Measurements from ENCODE around the gene LRG1. TPM values are rescaled to one million over a fixed set of nuclear protein-coding genes. Genes with fewer than 3 reads are reported as not detected.
"Not testable (repeated sequence)": the region's sequence is repeated elsewhere in the genome, so short reads cannot be mapped to it uniquely, and the experiment has no call there.

The LRG1 gene
- total RNA-seq, 1 donor from 2014 or later = 0.09 TPM

DNA sequence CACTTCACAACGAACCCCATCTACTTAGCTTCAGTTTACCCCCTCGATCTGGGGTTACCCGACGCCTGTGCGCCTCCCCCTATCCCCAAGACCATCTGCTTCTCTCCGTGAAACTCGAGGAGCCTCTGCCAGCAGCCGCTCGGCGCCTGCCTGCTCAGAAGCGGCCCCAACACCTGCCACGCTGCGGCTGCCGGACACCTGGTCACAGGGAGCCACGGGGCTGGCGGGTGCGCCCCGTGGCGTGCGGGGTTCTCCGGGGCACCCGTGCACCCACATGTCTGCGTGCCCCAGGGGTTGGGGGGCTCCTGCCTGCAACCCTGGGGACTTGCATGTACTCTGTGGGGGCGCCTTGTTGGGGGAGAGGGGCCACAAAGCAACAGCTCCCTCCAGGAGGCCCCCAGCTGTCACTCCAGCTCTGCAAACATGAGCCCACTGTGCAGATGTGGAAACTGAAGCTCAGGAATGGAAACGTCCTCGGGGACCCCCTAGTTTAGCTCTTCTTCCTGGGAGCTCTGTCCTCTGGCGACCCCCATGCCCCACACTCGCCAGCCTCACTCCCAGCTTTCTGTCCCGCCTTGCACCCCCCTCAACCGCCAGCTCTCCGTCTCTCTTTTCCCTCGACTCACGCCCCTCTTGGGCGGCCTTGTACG, 26.7 kb upstream of the LRG1 start:
- Mint-ChIP-seq H3K27ac (ENCODE audit: unreplicated experiment) (no peak overlapping the region), H3K4me1 (peaks cover 5% of the 10 kb centered on the region), H3K36me3 (ENCODE audit: low read depth) (no peaks in the 10 kb centered on the region), H3K9me3 (no peaks in the 10 kb centered on the region), H3K4me3 (no peak overlapping the region), H3K27me3 (ENCODE audit: low read depth) (no peaks in the 10 kb centered on the region)
- DNase-seq (ENCODE audit: low read depth, low spot score) = no peak
- TF ChIP-seq, protein P1, sequence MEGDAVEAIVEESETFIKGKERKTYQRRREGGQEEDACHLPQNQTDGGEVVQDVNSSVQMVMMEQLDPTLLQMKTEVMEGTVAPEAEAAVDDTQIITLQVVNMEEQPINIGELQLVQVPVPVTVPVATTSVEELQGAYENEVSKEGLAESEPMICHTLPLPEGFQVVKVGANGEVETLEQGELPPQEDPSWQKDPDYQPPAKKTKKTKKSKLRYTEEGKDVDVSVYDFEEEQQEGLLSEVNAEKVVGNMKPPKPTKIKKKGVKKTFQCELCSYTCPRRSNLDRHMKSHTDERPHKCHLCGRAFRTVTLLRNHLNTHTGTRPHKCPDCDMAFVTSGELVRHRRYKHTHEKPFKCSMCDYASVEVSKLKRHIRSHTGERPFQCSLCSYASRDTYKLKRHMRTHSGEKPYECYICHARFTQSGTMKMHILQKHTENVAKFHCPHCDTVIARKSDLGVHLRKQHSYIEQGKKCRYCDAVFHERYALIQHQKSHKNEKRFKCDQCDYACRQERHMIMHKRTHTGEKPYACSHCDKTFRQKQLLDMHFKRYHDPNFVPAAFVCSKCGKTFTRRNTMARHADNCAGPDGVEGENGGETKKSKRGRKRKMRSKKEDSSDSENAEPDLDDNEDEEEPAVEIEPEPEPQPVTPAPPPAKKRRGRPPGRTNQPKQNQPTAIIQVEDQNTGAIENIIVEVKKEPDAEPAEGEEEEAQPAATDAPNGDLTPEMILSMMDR (conservative IDR thresholded peaks at IDR 0.05) = no peak

DNA sequence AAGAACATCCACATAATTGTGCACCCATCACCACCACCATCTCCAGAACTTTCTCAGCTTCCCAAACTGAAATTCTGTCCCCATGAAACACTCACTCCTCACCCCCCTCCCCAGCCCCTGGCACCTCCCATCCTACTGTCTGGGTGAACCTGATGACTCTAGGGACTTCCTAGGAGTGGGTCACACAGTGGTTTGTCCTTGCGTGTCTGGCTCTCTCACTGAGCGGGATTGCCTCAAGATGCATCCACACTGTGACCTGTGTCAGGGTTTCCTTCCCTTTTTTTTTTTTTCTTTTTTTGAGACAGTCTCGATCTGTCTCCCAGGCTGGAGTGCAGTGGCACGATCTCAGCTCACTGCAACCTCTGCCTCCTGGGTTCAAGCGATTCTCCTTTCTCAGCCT, 23.7 kb upstream of the LRG1 start:
- H3K4me1 Mint-ChIP-seq; H3K27ac Mint-ChIP-seq (ENCODE audit: unreplicated experiment); H3K36me3 Mint-ChIP-seq (ENCODE audit: low read depth); DNase-seq (ENCODE audit: low read depth, low spot score); H3K27me3 Mint-ChIP-seq (ENCODE audit: low read depth); H3K4me3 Mint-ChIP-seq; H3K9me3 Mint-ChIP-seq: not testable (repeated sequence)

DNA sequence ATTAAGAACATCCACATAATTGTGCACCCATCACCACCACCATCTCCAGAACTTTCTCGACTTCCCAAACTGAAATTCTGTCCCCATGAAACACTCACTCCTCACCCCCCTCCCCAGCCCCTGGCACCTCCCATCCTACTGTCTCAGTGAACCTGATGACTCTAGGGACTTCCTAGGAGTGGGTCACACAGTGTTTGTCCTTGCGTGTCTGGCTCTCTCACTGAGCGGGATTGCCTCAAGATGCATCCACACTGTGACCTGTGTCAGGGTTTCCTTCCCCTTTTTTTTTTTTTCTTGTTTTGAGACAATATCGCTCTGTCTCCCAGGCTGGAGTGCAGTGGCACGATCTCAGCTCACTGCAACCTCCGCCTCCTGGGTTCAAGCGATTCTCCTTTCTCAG, 22.2 kb upstream of the LRG1 start:
- H3K9me3 Mint-ChIP-seq; H3K36me3 Mint-ChIP-seq (ENCODE audit: low read depth); H3K27ac Mint-ChIP-seq (ENCODE audit: unreplicated experiment); H3K4me1 Mint-ChIP-seq; H3K4me3 Mint-ChIP-seq; H3K27me3 Mint-ChIP-seq (ENCODE audit: low read depth); DNase-seq (ENCODE audit: low read depth, low spot score): not testable (repeated sequence)

DNA sequence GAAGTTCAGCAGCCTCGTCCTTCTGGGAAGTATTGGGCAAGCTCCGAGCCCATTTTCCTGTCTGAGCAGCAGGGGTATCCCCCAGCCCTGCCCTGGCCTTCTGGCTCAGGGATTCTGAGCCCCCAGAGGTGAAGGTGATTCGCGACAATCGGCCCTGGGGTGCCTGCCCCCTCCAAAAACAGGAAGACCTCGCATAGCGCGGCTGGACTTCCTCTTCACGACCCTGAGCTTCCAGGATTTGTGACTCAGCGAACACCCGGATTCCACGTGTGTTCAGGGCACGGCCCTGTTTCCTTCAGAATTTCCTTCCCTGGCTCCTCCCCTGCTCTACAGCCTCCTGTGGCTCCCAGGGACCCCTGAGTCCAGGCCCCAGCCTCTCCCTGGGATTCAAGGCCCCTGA, 19.7 kb upstream of the LRG1 start, which contains the start of gene SEMA6B:
Gene SEMA6B (minus strand): TSS at position 116 of the 400 bp plus-strand sequence. CDS start 1,227 bp downstream, outside the sequence.
- peak within 1 kb of the TSS; percentile 75 for H3K27ac Mint-ChIP-seq (ENCODE audit: unreplicated experiment)
- no peaks in the 10 kb centered on the region for H3K36me3 Mint-ChIP-seq (ENCODE audit: low read depth)
- TF ChIP-seq, protein P1 (conservative IDR thresholded peaks at IDR 0.05) = no peak

DNA sequence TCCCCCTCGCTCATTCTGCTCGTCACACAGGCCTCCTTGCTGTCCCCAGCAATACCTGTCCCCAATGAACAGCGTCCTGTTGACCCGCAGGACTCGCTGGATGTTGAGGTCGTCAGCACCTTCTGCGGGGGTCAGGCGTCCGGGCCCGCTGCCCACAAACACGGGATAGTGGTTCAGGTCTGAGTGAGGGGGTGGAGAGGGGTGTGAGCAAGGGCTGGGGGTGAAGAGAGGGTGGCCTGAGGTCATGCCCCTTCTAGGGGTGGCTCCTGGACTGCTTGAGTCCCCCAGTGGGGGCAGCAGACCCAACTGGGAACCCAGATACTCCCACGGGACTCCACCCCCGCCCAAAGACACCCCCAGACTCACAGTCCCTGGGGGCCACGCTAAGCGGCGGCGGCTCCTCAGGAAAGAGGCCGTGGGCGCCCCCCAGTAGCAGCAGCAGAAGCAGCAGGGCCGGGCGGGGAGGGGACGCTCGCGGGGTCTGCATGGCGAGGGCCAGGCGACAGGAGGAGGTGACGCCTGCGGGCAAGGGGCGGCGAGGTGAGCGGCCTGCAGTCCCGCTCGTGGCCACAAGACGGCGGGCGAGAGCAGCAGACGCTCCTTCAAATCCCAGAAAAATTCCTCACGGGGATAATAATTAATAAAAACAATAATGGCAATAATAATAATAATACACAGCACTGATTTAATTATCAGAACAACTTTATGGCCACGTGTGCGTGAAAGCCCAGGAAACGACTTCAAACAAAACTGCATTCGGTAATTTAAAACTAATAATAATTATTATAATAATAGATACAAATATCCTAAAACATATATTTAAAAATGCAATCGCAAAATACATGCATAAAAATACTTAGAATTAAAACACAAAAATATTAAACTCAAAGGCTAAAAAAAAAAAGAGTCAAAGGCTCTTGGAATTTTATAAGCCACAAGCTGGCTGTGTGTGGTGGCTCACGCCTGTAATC, 18.4 kb upstream of the LRG1 start:
- peaks cover 4% of the 10 kb centered on the region for H3K4me1 Mint-ChIP-seq
- peak; percentile 70 for DNase-seq (ENCODE audit: low read depth, low spot score)
- no peaks in the 10 kb centered on the region for H3K9me3 Mint-ChIP-seq
- TF ChIP-seq, protein P1 (conservative IDR thresholded peaks at IDR 0.05) = peak; percentile 99
- no peak overlapping the region for H3K4me3 Mint-ChIP-seq
- peaks cover 7% of the 10 kb centered on the region for H3K36me3 Mint-ChIP-seq (ENCODE audit: low read depth)
- H3K27ac Mint-ChIP-seq (ENCODE audit: unreplicated experiment) = no peak overlapping the region
- no peaks in the 10 kb centered on the region for H3K27me3 Mint-ChIP-seq (ENCODE audit: low read depth)

More for the DNA sequence above, 19.7 kb upstream of the LRG1 start, which contains the start of gene SEMA6B:
- Mint-ChIP-seq H3K4me3 (no peak within 1 kb of the TSS), H3K9me3 (no peaks in the 10 kb centered on the region), H3K4me1 (peaks cover 4% of the 10 kb centered on the region), H3K27me3 (ENCODE audit: low read depth) (no peaks in the 10 kb centered on the region)
- DNase-seq (ENCODE audit: low read depth, low spot score) = no peak

DNA sequence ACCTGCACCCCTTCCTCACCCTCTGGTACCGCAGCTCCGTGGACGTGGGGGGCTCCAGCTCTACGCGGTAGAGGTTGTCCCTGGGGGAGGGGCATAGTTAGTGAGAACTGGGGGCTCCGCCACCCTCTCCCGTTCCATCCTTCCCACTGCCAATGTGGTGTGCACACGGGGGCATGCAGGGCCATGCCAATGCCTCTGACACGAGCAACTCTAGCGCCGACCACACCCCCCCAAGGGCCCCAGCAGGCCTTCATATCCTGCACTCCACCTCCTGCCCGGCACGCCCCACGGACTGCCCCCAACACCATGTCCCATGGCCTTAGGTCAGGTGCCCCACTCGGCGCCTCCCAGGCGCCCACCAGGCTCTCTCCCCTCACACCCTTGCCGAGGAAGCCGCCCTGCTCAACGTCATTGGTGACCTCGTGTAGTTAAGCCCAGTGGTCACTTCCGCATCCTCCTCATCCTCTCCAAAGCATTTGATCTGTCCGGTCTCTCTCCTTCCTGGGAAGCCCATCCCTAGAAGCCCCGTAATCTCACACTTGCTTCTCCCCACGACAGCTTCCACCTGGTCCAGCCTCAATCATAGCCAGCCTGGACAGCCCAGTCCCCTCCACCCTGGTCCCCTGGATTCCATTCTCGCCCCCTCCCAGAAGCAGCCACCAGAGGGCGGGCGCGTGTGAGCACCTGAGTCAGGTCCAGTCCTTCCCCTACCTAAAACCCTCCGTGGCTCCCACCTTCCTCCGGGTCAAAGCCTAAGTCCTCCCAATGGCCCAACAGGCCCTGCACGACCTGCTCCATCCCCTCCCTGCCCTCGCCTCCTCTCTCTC, 17.5 kb upstream of the LRG1 start:
- no peak overlapping the region for H3K4me3 Mint-ChIP-seq
- TF ChIP-seq, protein P1 (conservative IDR thresholded peaks at IDR 0.05) = peak; percentile 39
- no peak for DNase-seq (ENCODE audit: low read depth, low spot score)
- no peaks in the 10 kb centered on the region for H3K27me3 Mint-ChIP-seq (ENCODE audit: low read depth)
- H3K36me3 Mint-ChIP-seq (ENCODE audit: low read depth) = peaks cover 12% of the 10 kb centered on the region
- H3K4me1 Mint-ChIP-seq = peaks cover 4% of the 10 kb centered on the region
- peaks cover 5% of the 10 kb centered on the region for H3K9me3 Mint-ChIP-seq
- H3K27ac Mint-ChIP-seq (ENCODE audit: unreplicated experiment) = peak overlapping the region; percentile 81

All from neural crest cell (in vitro differentiated cells).